ENCODE results near the gene SLC25A10. TPM values are rescaled to one million over a fixed set of nuclear protein-coding genes. Genes with fewer than 3 reads are reported as not detected.
"Not testable (repeated sequence)": the region's sequence is repeated elsewhere in the genome, so short reads cannot be mapped to it uniquely, and the experiment has no call there.

Gene SLC25A10
- total and polyA plus RNA-seq, 5 donors = 5.9 to 18.6 (median 9.8) TPM

GRCh38 chr17:81733507-81734404 is 21.7 kb downstream of the SLC25A10 start:
- no peaks in the 10 kb centered on the region for H3K4me1 ChIP-seq (ENCODE audit: control insufficient read depth, insufficient read depth, low read length)
- intact Hi-C loops (cut with DNase I) = no loop called here
- no peaks in the 10 kb centered on the region for H3K27me3 ChIP-seq (ENCODE audit: control insufficient read depth, insufficient read depth)
- H3K9me3 ChIP-seq (ENCODE audit: control insufficient read depth, low read length) = no peaks in the 10 kb centered on the region
- peak; percentile 83 to 91 (median 91) for DNase-seq
- ATAC-seq = peak; percentile 89 to 90
- 45% methylated on average over 32 of the region's 32 CpGs for WGBS
- no peak overlapping the region for H3K4me3 ChIP-seq (ENCODE audit: low read length)
- H3K27ac ChIP-seq (ENCODE audit: low read length) = no peak overlapping the region

GRCh38 chr17:81734405-81735263 is 22.6 kb downstream of the SLC25A10 start:
- intact Hi-C loops (cut with DNase I) = no loop called here
- H3K9me3 ChIP-seq (ENCODE audit: control insufficient read depth, low read length) = no peaks in the 10 kb centered on the region
- H3K4me1 ChIP-seq (ENCODE audit: control insufficient read depth, insufficient read depth, low read length) = no peaks in the 10 kb centered on the region
- H3K27ac ChIP-seq (ENCODE audit: low read length) = no peak overlapping the region
- no peaks in the 10 kb centered on the region for H3K27me3 ChIP-seq (ENCODE audit: control insufficient read depth, insufficient read depth)
- peak in 1 of 3 donors; percentile 67 for DNase-seq
- WGBS = 72% methylated on average over 35 of the region's 35 CpGs
- no peak overlapping the region for H3K4me3 ChIP-seq (ENCODE audit: low read length)
- ATAC-seq = peak; percentile 3 to 5

- Histone ChIP-seq H3K9me3 (ENCODE audit: control insufficient read depth, low read length) (no peaks in the 10 kb centered on the region), H3K4me3 (ENCODE audit: low read length) (no peak overlapping the region), H3K27me3 (ENCODE audit: control insufficient read depth, insufficient read depth) (no peaks in the 10 kb centered on the region), H3K4me1 (ENCODE audit: control insufficient read depth, insufficient read depth, low read length) (no peaks in the 10 kb centered on the region), H3K27ac (ENCODE audit: low read length) (no peak overlapping the region)
- peak in 1 of 2 donors; percentile 48 for ATAC-seq
- WGBS = 36% methylated on average over 30 of the region's 30 CpGs
- DNase-seq = peak in 1 of 3 donors; percentile 68
- intact Hi-C loops (cut with DNase I) = no loop called here
Observed at GRCh38 chr17:81735264-81736102, 23.4 kb downstream of the SLC25A10 start.

- no peaks in the 10 kb centered on the region for H3K27me3 ChIP-seq (ENCODE audit: control insufficient read depth, insufficient read depth)
- H3K27ac ChIP-seq (ENCODE audit: low read length) = no peak overlapping the region
- DNase-seq = no peak
- ATAC-seq = no peak
- 80% methylated on average over 31 of the region's 31 CpGs for WGBS
- intact Hi-C loops (cut with DNase I) = no loop called here
- H3K9me3 ChIP-seq (ENCODE audit: control insufficient read depth, low read length) = no peaks in the 10 kb centered on the region
- H3K4me3 ChIP-seq (ENCODE audit: low read length) = no peak overlapping the region
- H3K4me1 ChIP-seq (ENCODE audit: control insufficient read depth, insufficient read depth, low read length) = no peaks in the 10 kb centered on the region
Observed at GRCh38 chr17:81737947-81738800, 26.1 kb downstream of the SLC25A10 start.

- no peak overlapping the region for H3K27ac ChIP-seq (ENCODE audit: low read length)
- 86% methylated on average over 27 of the region's 27 CpGs for WGBS
- no peak for ATAC-seq
Observed at GRCh38 chr17:81738801-81739393, 26.8 kb downstream of the SLC25A10 start.

GRCh38 chr17:81739593-81739992 is 27.5 kb downstream of the SLC25A10 start:
- H3K4me1 ChIP-seq (ENCODE audit: control insufficient read depth, insufficient read depth, low read length); H3K27ac ChIP-seq (ENCODE audit: low read length); H3K4me3 ChIP-seq (ENCODE audit: low read length); DNase-seq; intact Hi-C loops (cut with DNase I); H3K27me3 ChIP-seq (ENCODE audit: control insufficient read depth, insufficient read depth); H3K9me3 ChIP-seq (ENCODE audit: control insufficient read depth, low read length); ATAC-seq: not testable (repeated sequence)
- 87% methylated on average over 8 of the region's 8 CpGs for WGBS

More at GRCh38 chr17:81738801-81739393, 26.8 kb downstream of the SLC25A10 start:
- Histone ChIP-seq H3K4me3 (ENCODE audit: low read length) (no peak overlapping the region), H3K9me3 (ENCODE audit: control insufficient read depth, low read length) (no peaks in the 10 kb centered on the region), H3K27me3 (ENCODE audit: control insufficient read depth, insufficient read depth) (no peaks in the 10 kb centered on the region), H3K4me1 (ENCODE audit: control insufficient read depth, insufficient read depth, low read length) (no peaks in the 10 kb centered on the region)
- DNase-seq = no peak
- intact Hi-C loops (cut with DNase I) = no loop called here

GRCh38 chr17:81740395-81740961 is 28.4 kb downstream of the SLC25A10 start:
- intact Hi-C loops (cut with DNase I) = no loop called here
- Histone ChIP-seq H3K4me3 (ENCODE audit: low read length) (no peak overlapping the region), H3K27ac (ENCODE audit: low read length) (no peak overlapping the region), H3K27me3 (ENCODE audit: control insufficient read depth, insufficient read depth) (no peaks in the 10 kb centered on the region), H3K4me1 (ENCODE audit: control insufficient read depth, insufficient read depth, low read length) (no peaks in the 10 kb centered on the region), H3K9me3 (ENCODE audit: control insufficient read depth, low read length) (no peaks in the 10 kb centered on the region)
- DNase-seq (peak in 1 of 3 donors; percentile 47), ATAC-seq (peak; percentile 27 to 61)
- 45% methylated on average over 28 of the region's 28 CpGs for WGBS

- no peaks in the 10 kb centered on the region for H3K4me1 ChIP-seq (ENCODE audit: control insufficient read depth, insufficient read depth, low read length)
- H3K9me3 ChIP-seq (ENCODE audit: control insufficient read depth, low read length) = no peaks in the 10 kb centered on the region
- peak; percentile 25 to 46 for ATAC-seq
- H3K27ac ChIP-seq (ENCODE audit: low read length) = no peak overlapping the region
- H3K4me3 ChIP-seq (ENCODE audit: low read length) = no peak overlapping the region
- WGBS = 45% methylated on average over 22 of the region's 22 CpGs
- no peak for DNase-seq
- H3K27me3 ChIP-seq (ENCODE audit: control insufficient read depth, insufficient read depth) = no peaks in the 10 kb centered on the region
- intact Hi-C loops (cut with DNase I) = no loop called here
Observed at GRCh38 chr17:81741049-81741593, 29.0 kb downstream of the SLC25A10 start.

Data from right cardiac atrium (tissue), 5 donors.